ENCODE measurements around the gene CSNK1A1.

GRCh38 chr5:149561848-149562247 is 10.6 kb upstream of the CSNK1A1 start:
- TF ChIP-seq, protein P1, sequence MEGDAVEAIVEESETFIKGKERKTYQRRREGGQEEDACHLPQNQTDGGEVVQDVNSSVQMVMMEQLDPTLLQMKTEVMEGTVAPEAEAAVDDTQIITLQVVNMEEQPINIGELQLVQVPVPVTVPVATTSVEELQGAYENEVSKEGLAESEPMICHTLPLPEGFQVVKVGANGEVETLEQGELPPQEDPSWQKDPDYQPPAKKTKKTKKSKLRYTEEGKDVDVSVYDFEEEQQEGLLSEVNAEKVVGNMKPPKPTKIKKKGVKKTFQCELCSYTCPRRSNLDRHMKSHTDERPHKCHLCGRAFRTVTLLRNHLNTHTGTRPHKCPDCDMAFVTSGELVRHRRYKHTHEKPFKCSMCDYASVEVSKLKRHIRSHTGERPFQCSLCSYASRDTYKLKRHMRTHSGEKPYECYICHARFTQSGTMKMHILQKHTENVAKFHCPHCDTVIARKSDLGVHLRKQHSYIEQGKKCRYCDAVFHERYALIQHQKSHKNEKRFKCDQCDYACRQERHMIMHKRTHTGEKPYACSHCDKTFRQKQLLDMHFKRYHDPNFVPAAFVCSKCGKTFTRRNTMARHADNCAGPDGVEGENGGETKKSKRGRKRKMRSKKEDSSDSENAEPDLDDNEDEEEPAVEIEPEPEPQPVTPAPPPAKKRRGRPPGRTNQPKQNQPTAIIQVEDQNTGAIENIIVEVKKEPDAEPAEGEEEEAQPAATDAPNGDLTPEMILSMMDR (IDR thresholded peaks at IDR 0.05 in 2 of 3, conservative IDR thresholded peaks at IDR 0.05 in 1 of 3; ENCODE audit: borderline replicate concordance in 1 of 3, insufficient read depth in 1 of 3, low read depth in 2 of 3, low read length in 2 of 3): no peak
- TF ChIP-seq EGR1 (IDR thresholded peaks at IDR 0.05; ENCODE audit: low read depth) (no peak), EZH2phosphoT487 (IDR thresholded peaks at IDR 0.05; ENCODE audit: borderline replicate concordance) (no peak), POLR2A (IDR thresholded peaks at IDR 0.05; ENCODE audit: borderline replicate concordance, extremely low read depth, insufficient read depth, insufficient read length) (no peak), EZH2 (IDR thresholded peaks at IDR 0.05) (no peak), RAD21 (IDR thresholded peaks at IDR 0.05; ENCODE audit: low read depth) (no peak)
- TF ChIP-seq, protein P2, sequence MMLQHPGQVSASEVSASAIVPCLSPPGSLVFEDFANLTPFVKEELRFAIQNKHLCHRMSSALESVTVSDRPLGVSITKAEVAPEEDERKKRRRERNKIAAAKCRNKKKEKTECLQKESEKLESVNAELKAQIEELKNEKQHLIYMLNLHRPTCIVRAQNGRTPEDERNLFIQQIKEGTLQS (IDR thresholded peaks at IDR 0.05): no peak
